DOHH2 (cell line): Measurements from ENCODE around the gene TP53BP2.

Experiments used
- EZH2phosphoT487 ChIP-seq: fragments of 200-600 bp; sonication (generic); IDR thresholded peaks from 2 replicates; pipeline ENCODE4 v1.6.1; 2017; ENCODE audit warnings: borderline replicate concordance, mild to moderate bottlenecking, antibody characterized with exemption, low read length, moderate library complexity, mixed read lengths
- TF ChIP-seq, protein P1 (sequence below): fragments of 200-600 bp; sonication (generic); IDR thresholded peaks from one replicate; pipeline ENCODE4 v1.5.1; 2014; ENCODE audit warnings: antibody characterized with exemption, mild to moderate bottlenecking, low read depth, low read length; ENCODE audit not compliant: poor library complexity, severe bottlenecking

DNA sequence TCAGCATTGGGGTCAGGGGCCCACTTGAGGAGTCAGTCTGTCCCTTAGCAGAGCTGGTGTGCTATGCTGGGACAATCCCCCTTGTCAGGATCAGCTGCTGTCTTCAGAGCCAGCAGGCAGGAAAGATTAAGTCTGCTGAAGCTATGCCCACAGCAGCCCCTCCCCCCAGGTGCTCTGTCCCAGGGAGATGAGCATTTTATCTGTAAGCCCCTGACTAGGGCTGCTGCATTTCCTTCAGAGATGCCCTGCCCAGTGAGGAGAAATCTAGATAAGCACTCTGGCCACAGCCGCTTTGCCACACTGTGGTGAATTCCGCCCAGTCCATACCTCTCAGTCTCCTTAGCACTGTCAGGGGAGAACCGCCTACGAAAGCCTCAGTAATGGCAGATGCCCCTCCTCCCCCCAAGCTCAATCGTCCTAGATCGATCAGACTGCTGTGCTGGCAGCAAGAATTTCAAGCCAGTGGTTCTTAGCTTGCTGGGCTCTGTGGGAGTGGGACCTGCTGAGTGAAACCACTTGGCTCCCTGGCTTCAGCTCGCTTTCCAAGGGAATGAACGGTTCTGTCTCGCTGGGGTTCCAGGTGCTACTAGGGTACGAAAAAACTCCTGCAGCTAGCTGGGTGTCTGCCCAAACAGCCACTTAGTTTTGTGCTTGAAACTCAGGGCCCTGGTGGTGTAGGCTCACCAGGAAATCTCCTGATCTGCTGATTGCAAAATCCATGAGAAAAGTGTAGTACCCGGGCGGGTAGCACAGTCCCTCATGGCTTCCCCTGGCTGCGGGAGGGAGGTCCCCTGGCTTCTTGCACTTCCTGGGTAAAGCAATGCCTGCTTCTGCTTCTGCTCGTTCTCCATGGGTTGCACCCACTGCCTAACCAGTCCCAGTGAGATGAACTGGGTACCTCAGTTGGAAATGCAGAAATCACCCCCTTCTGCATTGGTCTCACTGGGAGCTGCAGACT is 25.1 kb upstream of the TP53BP2 start:
- TF ChIP-seq, protein P1, sequence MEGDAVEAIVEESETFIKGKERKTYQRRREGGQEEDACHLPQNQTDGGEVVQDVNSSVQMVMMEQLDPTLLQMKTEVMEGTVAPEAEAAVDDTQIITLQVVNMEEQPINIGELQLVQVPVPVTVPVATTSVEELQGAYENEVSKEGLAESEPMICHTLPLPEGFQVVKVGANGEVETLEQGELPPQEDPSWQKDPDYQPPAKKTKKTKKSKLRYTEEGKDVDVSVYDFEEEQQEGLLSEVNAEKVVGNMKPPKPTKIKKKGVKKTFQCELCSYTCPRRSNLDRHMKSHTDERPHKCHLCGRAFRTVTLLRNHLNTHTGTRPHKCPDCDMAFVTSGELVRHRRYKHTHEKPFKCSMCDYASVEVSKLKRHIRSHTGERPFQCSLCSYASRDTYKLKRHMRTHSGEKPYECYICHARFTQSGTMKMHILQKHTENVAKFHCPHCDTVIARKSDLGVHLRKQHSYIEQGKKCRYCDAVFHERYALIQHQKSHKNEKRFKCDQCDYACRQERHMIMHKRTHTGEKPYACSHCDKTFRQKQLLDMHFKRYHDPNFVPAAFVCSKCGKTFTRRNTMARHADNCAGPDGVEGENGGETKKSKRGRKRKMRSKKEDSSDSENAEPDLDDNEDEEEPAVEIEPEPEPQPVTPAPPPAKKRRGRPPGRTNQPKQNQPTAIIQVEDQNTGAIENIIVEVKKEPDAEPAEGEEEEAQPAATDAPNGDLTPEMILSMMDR, result no peak
- no peak for TF ChIP-seq EZH2phosphoT487
